Upper lobe of right lung (tissue), 1 donor: Measurements from ENCODE around the gene ANAPC5. TPM values are rescaled to one million over a fixed set of nuclear protein-coding genes. Genes with fewer than 3 reads are reported as not detected.
"Not testable (repeated sequence)": the region's sequence is repeated elsewhere in the genome, so short reads cannot be mapped to it uniquely, and the experiment has no call there.

ENCODE experiments used
- ATAC-seq: fragments of 200-7000 bp; cut with Tn5 transposase; one replicate; pipeline ENCODE4 v1.9.1; 2020; ENCODE audit warnings: mild to moderate bottlenecking, moderate library complexity
- DNase-seq: peaks from one replicate; pipeline ENCODE4 v3.0.0-alpha.2; 2020
- H3K27ac ChIP-seq: fragments of 200-600 bp; one replicate; pipeline ENCODE4 v1.8.0; 2022
- H3K27me3 ChIP-seq: fragments of 200-600 bp; one replicate; pipeline ENCODE4 v1.8.0; 2022; ENCODE audit warnings: mild to moderate bottlenecking
- H3K36me3 ChIP-seq: fragments of 200-600 bp; one replicate; pipeline ENCODE4 v1.8.0; 2022
- H3K4me1 ChIP-seq: fragments of 200-600 bp; one replicate; pipeline ENCODE4 v1.8.0; 2022
- H3K4me3 ChIP-seq: fragments of 200-600 bp; one replicate; pipeline ENCODE4 v1.8.0; 2022; ENCODE audit warnings: mild to moderate bottlenecking
- H3K9me3 ChIP-seq: fragments of 200-600 bp; one replicate; pipeline ENCODE4 v1.8.0; 2022
- CTCF ChIP-seq: fragments of 200-600 bp; IDR thresholded peaks from one replicate; pipeline ENCODE4 v1.8.0; 2022; ENCODE audit warnings: antibody characterized with exemption
- intact Hi-C: fragments of 100-400 bp; cut with DNase I; formaldehyde crosslinking; loops from one replicate; pipeline ENCODE4 v1.11.0; 2022
- total RNA-seq: library from RNA; stranded (reverse); fragmentation: NEBNext Ultra II Directional; extraction: Animal tissue kit (Norgen Biotek cat#: 25700); gene quantifications from one replicate; pipeline ENCODE4 v1.2.1, GENCODE V29; 2021
- donor health status: DM: no; HTN: yes; CAD: no; lungs with severe emphysema.

The ANAPC5 gene
- total RNA-seq, 1 donor from 2014 or later = 83.8 TPM

GRCh38 chr12:121323908-121324307 is 28.3 kb downstream of the ANAPC5 start:
- DNase-seq (no peak), ATAC-seq (no peak)
- H3K27ac ChIP-seq = no peak overlapping the region
- TF ChIP-seq CTCF = no peak
- peaks cover 8% of the 10 kb centered on the region for H3K4me1 ChIP-seq
- intact Hi-C loops = no loop called here
- H3K4me3 ChIP-seq = no peak overlapping the region
- H3K36me3 ChIP-seq = peaks cover 92% of the 10 kb centered on the region
- no peaks in the 10 kb centered on the region for H3K27me3 ChIP-seq
- no peaks in the 10 kb centered on the region for H3K9me3 ChIP-seq

GRCh38 chr12:121318121-121318520 is 34.1 kb downstream of the ANAPC5 start:
- no peaks in the 10 kb centered on the region for H3K27me3 ChIP-seq
- no peak for DNase-seq
- no peaks in the 10 kb centered on the region for H3K4me1 ChIP-seq
- ATAC-seq = no peak
- peaks cover 60% of the 10 kb centered on the region for H3K36me3 ChIP-seq
- no peak overlapping the region for H3K27ac ChIP-seq
- no peaks in the 10 kb centered on the region for H3K9me3 ChIP-seq
- intact Hi-C loops = no loop called here
- TF ChIP-seq CTCF = no peak
- H3K4me3 ChIP-seq = no peak overlapping the region

GRCh38 chr12:121314431-121314830 is 37.8 kb downstream of the ANAPC5 start:
- H3K27me3 ChIP-seq = no peaks in the 10 kb centered on the region
- intact Hi-C loops = no loop called here
- H3K36me3 ChIP-seq = peaks cover 52% of the 10 kb centered on the region
- no peak overlapping the region for H3K27ac ChIP-seq
- no peaks in the 10 kb centered on the region for H3K9me3 ChIP-seq
- no peaks in the 10 kb centered on the region for H3K4me1 ChIP-seq
- H3K4me3 ChIP-seq = no peak overlapping the region
- ATAC-seq = peak; percentile 63
- DNase-seq = no peak
- no peak for TF ChIP-seq CTCF

- intact Hi-C loops, H3K4me3 ChIP-seq, ATAC-seq, H3K27me3 ChIP-seq, H3K9me3 ChIP-seq, DNase-seq, H3K4me1 ChIP-seq, H3K27ac ChIP-seq: not testable (repeated sequence)
- H3K36me3 ChIP-seq = peaks cover 43% of the 10 kb centered on the region
Measured at GRCh38 chr12:121310231-121310630, 42.0 kb downstream of the ANAPC5 start.

GRCh38 chr12:121307397-121307796 is 44.8 kb downstream of the ANAPC5 start:
- intact Hi-C loops, H3K27me3 ChIP-seq, H3K4me3 ChIP-seq, DNase-seq, H3K27ac ChIP-seq, H3K4me1 ChIP-seq, H3K9me3 ChIP-seq, ATAC-seq: not testable (repeated sequence)
- peaks cover 43% of the 10 kb centered on the region for H3K36me3 ChIP-seq

GRCh38 chr12:121304306-121304705 is 47.9 kb downstream of the ANAPC5 start:
- H3K27ac ChIP-seq = no peak overlapping the region
- no peak for TF ChIP-seq CTCF
- no peaks in the 10 kb centered on the region for H3K27me3 ChIP-seq
- DNase-seq = no peak
- peaks cover 18% of the 10 kb centered on the region for H3K36me3 ChIP-seq
- ATAC-seq = no peak
- no peak overlapping the region for H3K4me3 ChIP-seq
- no peaks in the 10 kb centered on the region for H3K4me1 ChIP-seq
- intact Hi-C loops = no loop called here
- no peaks in the 10 kb centered on the region for H3K9me3 ChIP-seq

- no peak overlapping the region for H3K4me3 ChIP-seq
- H3K4me1 ChIP-seq = peaks cover 6% of the 10 kb centered on the region
- ATAC-seq = no peak
- H3K27me3 ChIP-seq = no peaks in the 10 kb centered on the region
- intact Hi-C loops = no loop called here
- H3K27ac ChIP-seq = no peak overlapping the region
- TF ChIP-seq CTCF = no peak
- no peaks in the 10 kb centered on the region for H3K36me3 ChIP-seq
- DNase-seq = no peak
- no peaks in the 10 kb centered on the region for H3K9me3 ChIP-seq
Measured at GRCh38 chr12:121301876-121302275, 50.3 kb downstream of the ANAPC5 start.
